GM19328 (cell line): ENCODE results near the gene SGIP1.
"Not testable (repeated sequence)": the region's sequence is repeated elsewhere in the genome, so short reads cannot be mapped to it uniquely, and the experiment has no call there.

Source experiments
- ATAC-seq: cut with Tn5 transposase; IDR thresholded peaks from one replicate; pipeline ENCODE4 v1.9.1; 2021; ENCODE audit warnings: mild to moderate bottlenecking, moderate library complexity; ENCODE audit not compliant: unreplicated experiment

The SGIP1 gene

DNA sequence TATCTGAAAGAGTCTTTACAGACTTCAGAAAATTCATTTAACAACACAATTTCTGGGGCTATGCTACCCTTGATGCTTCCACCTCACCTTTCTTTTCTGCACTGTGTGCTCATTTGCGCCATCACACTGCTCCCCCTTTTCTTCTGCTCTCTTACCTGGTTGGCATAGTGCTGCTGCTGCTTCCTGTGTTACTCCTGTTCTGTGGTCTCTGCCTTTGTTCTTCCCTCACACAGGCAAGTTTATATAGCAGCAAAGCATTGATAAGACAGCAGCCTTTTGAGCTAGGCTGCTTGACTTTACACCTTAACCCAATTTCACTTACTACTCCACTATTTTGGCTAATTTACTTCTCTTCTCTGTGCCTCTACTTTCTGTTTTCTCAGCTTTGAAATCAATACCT lies 18.3 kb downstream of the SGIP1 start:
- no peak for ATAC-seq

DNA sequence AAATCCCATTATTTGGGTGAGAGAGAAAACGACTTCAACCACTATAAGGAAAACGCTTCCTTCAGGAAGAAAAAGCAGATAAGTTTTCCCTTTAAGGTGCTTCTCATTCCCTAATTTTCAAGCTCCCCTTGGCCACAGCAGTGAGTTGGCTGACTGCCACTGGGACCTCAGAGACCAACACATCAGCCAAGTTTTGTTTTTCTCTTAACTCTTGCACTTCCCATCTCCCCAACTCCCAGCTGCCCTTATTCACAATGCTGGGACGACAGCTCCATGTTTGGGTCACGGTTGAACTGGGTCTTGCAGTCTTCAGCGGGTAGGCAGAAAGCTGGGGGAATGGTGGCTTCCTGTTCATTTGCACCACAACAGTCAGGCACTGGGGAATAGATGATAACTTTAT lies 18.9 kb downstream of the SGIP1 start:
- no peak for ATAC-seq

DNA sequence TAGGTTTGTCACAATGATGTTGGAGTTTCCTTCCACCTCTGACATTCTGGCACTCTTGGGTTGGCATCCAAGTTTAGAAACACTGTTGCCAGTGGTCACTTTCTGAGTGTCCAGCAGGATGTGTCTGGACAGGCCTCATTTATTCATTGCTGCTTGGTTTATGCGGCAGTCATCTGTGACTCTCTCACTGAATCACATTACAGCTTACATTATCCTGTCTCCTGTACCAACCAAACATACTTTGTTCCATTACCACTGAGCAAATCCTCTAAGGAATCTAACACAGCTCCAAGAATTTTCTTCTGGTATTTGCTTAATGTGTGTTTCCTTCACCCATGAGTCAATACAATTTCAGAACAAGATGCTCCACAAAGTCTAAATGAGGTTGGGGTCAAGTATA lies 19.9 kb downstream of the SGIP1 start:
- no peak for ATAC-seq

DNA sequence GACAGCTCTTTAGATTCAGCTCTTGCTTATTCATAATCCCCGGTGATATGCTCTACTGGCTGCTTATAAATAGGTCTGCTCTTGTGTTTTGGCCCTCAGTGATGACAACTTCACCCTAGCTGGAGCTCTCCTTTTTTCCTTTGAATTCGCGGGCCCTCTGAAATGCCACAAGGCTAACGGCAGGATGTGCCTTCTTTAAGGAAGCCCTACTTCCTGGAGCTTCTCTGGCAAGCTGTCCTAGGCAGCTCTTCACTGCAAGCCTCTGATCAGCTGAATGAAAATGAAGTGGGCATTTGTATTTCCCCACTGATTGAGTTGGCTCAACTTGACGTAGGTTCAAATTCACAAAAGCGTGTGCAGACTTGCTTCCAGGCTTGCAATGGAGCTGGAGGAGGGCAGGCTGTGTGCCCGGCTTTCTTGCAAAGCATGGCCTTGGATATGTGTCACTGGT lies 22.2 kb downstream of the SGIP1 start:
- no peak for ATAC-seq

DNA sequence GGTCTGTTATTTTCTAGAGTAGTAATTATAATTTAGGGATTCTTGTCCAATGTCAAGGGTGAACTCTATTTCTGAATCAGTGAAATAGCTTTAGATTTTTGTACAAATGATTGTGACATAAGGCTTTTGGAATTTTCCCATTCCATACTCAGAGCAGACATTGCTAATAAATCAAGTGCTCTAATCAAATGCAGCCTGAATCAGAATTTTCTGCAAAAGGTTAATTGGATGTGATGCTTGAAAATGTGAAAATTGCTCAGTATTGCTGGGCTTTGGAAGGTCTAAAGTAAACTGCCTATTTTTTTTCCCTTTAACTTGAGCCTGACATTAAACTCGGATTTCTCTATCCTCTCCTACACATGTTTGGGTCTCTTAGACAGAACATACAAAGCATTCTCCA lies 23.2 kb downstream of the SGIP1 start:
- ATAC-seq: no peak

DNA sequence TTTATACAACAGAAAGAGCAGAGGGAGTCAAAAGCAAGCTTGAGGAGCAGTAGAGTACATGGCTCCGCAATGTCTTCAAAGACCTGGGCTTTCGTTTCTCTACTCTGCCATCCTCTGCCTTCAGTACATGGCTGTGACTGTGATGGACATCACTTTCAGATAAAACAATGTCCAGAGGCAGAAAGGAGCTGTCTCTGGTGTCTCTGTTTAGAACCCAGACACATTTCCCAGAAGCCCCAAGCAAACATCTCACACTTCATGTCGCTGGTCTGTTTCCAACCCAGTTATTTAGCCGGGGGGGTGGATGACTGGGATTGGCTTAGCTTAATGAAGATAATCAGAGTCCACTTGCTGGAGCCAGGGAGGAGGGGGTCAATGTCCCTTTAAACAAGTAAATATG lies 25.6 kb downstream of the SGIP1 start:
- no peak for ATAC-seq

DNA sequence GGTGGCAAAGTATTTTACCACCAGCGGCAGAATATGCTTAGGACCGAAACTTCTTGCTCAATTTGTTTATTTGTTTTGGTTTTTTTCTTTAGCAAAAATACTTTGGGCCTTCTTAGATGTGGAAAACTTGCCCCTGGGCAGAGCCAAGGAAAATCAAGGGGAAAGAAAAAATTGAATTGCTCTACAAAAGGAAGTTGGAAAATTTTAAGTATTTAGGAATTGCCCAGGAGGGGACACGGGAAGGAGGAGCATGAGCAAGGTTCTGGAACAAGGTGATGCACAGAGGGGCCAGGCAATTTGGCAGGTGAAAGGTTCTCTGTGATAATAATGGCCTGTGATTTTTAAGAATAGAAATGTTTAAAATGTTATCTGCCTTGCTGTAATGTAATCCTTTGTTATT lies 28.6 kb downstream of the SGIP1 start:
- ATAC-seq: no peak

DNA sequence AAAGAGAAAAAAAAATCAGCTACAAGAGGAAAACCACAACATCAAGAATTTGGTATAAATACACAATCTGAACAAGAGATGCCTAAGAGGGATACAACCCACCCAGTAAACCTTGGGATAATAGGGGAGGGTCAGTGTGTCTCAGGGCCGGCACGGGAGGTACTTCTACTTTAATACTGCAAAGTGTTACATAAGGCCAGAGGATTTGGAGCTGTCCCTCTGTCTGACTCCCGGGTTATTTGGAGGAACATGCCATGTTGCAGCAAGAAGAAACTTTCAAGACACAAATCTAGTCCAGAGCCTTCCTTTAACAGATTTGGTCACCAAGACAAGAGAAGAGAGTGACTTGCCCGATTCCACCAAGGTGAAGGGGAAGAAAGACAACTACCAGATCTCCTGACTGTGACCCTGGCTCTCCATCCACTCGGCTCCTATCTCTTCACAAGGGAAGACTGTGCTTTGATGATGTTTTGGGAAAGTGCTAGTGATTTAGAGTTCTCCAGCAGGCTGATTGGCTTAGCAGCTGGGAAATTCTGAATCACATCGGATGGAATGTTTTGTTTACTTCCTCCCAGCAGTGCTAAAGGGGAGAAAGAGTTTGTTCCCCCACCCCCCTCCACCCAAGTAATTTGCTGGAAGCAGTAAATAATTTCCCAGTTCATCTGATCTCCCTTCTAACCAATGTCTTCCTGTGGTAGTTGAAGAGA lies 29.3 kb downstream of the SGIP1 start:
- ATAC-seq: no peak

DNA sequence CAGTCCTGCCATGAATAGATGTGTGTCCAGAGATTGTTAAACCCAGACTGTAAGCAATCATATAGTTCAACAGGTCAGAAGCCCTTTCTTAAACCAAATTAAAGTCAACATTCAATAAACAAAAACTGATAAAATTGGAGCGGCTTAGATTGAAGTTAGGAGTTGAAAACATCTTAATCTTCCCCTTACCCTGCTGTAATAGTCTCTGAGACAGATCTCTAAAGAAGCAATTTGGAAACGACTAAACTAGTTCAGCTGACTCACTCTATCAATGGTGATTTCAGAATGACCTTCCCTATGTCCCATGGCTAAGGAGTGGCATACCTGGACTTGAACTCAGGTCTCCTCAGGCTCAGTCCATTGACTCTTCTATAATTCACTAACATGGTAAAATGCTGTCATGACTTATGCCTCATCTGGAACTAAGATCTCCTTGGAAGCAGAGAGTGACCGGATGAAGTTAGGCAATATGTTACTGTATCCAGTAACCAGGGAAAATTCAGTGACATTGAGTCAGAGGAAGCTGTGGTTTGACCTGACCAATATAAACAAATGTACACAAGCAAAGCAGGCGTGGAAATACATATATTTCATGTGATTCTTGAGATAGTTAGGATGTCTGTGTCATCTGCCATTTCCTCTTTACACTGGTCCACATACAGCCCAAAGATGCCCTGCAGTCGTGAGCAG lies 30.1 kb downstream of the SGIP1 start:
- ATAC-seq: no peak

DNA sequence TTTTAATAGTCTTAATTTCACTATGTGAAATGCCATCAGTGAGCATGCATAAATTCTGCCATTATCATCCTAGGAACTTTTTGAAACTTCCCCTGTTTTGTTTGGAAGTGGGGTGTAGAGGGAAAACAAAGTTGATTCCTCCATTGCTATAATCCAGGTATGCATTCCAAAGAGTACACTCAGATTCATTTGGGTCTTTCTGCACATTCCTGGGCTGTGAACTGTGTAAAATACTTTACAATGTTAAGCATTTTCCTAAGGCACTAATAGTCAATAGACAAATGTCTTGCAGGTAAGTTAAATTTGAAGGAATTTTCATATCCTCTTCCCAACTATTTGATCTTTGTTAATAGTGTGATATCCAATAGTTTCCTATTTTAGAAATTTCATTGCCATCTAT lies 36.2 kb downstream of the SGIP1 start:
- ATAC-seq: no peak

DNA sequence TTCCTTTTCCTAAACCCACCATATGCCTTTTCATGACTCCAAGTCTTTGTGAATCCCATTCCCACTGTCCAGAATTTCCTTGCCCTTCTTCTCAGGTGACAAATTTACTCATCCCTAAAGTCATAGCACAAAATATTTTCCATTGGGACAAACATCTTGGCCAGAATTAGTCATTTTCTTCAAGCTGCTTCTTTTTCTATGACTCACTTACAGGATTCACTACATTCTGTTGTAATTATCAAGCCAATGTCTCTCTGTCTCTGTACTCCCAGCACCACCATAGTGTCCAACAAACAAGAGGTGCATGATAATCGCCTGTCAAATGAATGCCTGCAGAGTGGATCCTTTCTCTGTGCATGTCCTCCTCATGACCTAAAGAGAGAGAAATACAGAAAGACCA lies 37.8 kb downstream of the SGIP1 start:
- no peak for ATAC-seq

DNA sequence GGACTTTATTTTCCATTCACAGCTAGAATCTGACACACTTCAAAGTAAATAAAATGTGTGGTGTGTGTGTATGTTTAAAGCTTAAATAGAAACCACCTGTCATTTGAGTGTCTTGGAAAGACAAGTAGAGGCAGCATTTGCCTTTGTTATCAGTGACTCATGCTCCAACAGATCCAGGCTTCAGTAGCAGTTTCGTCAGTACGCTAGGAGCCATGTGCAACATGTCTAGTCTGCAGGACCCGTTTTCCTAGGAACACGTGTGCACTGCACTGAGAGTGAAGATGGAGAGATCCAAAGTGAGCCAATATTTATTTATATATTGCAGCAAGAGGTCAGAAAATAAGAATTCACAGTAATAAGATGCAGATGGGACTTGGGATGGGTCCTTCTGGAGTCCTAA lies 41.8 kb downstream of the SGIP1 start:
- no peak for ATAC-seq

DNA sequence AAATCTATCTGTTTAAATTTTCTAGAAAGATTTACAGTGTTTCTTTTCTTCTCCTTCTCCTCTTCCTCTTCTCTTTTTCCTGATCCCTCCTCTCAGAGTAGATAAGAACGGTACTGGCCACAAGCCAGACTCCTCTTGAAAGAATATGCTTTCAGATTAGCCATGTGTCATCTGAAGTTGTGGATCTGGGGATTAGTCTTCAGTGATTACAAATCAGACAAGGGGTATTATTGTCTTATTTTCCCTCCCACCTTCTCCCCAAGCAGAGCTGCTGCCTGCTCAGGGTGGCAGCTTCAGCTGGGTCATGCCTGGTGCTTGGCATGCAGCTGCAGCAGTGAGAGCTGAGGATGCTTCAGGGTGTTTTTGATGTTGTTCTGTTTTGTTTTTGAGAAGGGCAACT lies 42.7 kb downstream of the SGIP1 start:
- ATAC-seq: no peak

DNA sequence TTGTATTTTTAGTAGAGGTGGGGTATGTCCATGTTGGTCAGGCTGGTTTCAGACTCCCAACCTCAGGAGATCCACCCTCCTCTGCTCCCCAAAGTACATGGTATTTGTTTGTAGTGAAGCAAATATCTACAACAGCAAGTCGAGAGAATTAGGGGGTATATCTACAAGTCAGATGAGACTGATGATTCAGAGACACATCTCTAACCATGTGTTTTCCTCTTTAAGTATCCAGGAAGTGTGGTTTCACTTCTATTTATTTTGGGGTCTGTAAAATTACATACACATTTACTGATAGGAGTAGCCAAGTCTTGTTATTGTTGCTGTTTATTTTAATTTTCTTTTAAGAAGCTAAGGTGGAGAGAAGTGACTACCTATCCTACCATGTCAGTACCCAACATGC lies 44.9 kb downstream of the SGIP1 start:
- ATAC-seq: no peak

DNA sequence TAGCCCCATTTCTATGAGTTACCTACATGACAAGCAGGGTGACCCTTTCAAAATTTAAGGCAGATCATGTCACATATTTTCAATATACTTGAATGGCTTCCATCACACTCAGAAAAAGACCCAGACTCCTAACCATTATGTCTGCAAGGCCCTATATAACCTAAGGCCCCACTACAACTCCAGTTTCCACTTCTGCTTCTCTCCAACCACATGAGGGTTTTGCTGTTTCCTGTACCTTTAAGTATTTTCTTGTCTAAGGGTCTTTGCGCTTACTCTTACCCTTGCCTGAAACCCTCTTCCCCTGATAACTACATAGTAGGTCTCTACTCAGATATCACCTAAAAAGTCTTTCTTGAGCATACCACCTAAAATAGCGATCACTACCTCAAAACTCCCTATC lies 46.1 kb downstream of the SGIP1 start:
- ATAC-seq: no peak

DNA sequence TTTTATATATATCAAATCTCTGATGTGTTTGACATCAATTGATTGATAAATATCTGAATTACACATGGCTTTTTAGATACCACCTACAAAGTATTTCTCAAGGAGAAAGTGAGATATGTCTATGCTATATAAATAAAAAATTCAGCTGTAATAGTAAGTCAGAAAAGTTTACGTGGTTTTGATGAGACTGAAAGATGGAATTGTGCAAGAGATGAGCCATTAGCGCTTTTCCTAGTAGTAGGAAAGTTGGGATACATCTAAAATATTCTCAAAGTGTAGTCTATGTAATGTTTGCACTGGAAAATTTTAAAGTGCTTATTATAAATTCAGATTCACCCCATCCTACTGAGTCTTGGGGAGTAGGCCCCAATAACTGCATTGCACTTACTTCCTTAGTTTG lies 49.1 kb downstream of the SGIP1 start:
- no peak for ATAC-seq

DNA sequence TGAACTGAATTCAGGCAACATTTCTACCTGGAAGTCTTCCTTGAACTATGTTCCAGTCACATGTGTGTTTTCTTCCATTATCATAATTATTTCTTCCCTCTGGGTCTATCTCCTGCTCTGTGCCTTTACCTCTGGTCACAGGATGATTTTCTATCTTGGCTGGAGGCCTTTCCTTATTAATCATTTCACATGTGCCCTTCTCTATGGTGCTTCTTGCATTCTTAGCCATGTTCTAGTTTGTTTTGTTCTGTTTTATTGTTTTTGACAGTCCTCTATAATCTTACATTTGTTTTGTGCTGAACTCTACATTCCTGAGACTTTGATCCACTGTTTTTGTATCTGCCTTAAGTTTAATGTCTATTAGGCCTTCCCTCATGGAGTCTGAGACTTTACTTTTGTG lies 51.0 kb downstream of the SGIP1 start:
- ATAC-seq: no peak

DNA sequence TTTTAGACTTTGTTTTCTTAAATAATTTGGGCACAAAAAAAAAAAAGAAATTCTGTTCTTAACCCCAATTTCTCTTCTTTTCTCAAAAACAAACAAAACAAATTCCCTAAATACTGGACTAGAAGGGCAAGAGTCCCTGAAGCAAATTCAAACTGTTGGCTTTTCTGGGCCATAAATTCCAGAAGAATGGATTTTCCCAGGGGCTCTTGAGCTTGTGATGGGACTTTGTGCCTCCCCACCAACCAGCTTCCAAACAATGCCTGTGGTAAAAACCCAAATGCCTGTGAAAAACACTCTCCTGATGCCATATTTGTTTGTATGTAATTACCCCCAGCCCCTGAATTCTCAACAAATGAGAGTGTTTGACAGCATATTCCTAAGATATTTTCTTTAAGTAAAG lies 55.4 kb downstream of the SGIP1 start:
- ATAC-seq: no peak

DNA sequence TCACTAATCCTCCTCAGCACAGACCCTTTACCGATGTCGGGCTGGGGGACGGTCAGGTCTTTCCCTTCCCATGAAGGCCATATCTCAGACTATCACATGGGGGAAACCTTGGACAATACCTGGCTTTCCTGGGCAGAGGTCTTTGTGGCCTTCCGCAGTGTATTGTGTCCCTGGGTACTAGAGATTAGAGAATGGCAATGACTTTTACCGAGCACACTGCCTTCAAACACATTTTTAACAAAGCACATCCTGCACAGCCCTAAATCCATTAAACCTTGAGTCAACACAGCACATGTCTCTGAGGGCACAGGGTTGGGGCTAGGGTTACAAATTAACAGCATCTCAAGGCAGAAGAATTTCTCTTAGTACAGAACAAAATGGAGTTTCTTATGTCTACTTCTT lies 58.2 kb downstream of the SGIP1 start:
- ATAC-seq: not testable (repeated sequence)

DNA sequence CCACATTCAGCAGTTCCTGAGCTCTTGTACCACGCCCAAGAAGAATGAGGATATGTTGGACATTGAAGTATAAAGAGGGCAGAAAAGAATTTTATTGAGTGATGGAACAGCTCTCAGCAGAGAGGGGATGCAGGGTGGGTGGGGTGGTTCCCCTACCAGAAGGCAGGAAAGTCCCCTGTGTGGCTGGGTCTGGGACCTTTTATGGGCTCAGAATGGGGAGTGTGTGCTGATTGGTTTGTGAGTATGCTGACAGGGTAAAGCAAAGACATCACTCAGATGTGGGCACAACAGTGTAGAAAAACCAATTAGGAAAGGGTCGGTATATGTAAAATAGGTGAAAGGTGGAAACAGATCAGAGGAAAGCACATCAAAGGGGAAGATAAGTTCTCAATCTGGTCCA lies 62.2 kb downstream of the SGIP1 start:
- no peak for ATAC-seq

DNA sequence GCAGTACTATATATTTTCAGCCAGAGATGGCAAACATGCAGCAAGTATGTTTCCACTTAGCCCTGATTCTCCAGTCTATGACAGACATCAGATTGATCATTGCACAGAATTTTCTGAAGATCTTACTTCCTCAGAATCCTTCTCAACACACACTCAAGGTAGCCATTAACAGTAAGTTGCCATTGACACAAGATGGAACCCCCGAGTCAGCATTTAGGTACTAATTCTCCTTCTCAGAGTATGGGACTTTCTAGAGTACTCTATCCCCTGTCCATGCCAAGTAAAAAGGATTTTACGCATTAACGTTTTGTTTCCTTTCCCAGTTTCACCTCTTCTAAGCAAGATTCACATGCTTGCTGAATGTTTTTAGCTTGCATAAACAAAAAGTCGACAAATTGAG lies 63.5 kb downstream of the SGIP1 start:
- ATAC-seq: no peak

DNA sequence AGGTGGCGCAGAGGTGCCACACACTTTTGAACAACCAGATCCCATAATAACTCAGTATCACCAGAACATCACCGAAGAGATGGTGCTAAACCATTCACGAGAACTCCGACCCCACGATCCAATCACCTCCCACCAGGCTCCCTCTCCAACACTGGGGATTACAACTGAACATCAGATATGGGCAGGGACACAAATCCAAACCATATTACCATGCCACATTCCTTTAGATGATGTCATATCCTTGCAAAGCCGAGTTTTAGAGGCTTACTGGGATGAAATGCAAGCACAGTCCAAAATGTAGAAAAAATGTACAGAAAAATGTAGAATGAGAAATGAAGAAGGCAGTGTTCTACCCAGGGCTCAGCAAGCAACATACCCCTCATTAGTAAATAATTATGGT lies 64.7 kb downstream of the SGIP1 start:
- ATAC-seq: no peak

DNA sequence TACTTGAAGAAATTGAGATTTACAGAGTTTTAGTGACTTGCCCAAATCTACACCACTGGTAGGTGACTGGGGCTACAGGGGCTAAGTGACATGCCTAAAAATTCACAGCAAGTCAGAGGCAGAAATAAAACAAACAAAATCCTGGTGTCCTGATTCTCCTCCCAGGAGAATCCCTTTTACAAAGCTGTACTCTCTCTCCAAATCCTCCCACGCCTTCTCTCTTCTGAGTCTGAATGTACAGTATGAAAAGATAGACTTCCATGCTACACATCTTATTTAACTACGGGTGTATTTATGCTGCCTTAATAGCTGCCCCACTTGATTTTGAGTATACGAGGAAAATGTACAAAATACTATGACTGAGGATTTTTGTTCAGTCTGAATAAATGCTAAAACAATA lies 65.4 kb downstream of the SGIP1 start:
- ATAC-seq: no peak
